OCI-M2 (cell line): ENCODE measurements around the gene C9orf85.
"Not testable (repeated sequence)": the region's sequence is repeated elsewhere in the genome, so short reads cannot be mapped to it uniquely, and the experiment has no call there.

Experiments used
- DNase-seq: peaks from one replicate; lab custom pipeline; 2025; ENCODE audit not compliant: unreplicated experiment; lab: John Stamatoyannopoulos, UW

C9orf85 gene

DNA sequence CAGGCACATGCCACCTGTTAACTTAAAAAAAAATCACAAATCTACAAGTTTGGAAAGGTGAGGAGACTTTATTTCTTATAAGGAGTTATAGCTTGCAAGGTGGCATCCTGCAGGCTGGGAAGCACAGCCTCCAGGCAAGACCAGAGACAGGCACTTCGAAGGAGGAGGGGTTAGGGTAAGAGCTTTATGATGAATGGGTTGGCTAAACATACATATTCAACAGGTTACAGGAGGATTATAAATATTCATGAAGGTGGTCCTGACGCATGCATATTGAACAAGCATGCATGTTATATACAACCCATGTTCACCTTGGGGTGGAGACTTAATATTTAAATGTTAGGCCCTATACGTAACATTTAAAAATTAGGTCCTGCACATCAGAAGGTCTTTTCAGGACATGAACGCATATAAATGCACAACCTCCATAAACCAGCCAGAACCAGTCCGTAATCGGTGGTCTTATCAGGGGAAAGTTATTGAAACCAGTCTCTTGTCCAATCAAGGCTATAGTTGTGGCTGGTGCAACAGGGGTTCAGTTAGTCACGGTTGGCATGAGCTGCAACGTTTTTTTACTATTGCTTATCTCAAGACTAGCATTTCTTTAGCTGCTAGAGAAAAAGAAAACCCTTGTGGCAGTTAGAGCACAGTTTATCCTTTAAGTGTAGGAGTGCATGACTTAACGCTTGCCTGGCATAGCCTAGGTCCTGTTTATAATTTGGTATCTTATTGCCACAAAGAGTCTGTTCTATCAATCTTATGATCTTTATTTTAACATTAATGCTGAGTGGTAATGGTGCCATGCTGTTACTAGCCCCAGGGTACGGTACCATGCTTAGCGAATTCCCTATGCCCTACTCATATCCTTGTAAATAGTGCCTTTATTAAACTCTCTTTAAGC, 76.3 kb downstream of the C9orf85 start:
- no peak for DNase-seq

DNA sequence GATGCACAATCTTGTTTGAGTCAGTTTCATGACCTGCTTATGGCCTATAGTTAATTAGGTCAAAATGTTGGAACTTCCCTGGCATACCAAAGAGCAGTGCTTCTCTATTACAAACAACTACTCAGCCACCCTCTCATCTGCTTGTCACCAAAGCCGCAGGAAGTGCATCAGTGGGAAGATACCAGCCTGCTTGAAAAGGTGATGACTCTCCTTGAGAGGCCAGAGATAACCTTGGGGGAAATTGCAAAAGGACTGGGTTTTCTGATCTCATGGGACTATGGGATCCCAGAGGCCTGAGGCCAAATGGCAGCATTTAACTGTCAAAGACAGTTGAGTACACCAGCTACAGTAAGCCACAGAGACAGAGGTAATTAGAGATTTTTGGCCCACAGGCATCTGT, 79.0 kb downstream of the C9orf85 start:
- no peak for DNase-seq

DNA sequence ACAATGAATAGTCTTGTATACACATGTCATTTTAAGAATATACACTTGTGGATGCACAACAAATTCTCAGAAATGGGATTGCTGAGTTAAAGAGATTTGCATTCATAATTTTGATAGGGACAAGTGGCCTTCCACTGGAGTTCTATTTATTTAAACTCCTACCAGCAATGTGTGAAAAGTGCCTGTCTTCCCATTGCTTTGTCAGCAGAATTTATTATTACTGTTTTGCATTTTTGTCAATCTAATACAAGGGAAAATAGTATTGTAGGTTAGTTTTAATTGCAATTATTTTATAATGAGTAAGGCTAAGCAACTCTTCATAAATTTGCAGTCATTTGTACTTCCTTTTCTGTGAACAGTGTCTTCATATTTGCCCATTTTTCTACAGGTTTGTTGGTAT, 94.0 kb downstream of the C9orf85 start:
- DNase-seq, result no peak

DNA sequence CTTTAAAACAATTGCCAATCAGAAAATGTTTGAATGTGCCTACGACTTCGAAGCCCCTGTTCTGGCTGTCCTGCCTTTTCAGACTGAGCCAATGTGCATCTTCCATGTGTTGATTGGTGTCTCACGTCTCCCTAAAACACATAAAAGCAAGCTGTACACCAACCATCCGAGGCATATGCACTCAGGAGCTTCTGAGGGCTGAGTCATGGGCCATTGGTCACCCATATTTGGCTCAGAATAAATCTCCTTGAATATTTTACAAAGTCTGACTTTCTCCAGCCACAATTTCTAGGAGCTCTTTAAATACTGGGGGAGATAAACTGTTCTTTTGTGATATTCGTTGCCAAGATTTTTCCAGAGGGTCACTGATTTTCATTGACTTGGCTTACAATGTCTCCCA, 95.1 kb downstream of the C9orf85 start:
- no peak for DNase-seq

DNA sequence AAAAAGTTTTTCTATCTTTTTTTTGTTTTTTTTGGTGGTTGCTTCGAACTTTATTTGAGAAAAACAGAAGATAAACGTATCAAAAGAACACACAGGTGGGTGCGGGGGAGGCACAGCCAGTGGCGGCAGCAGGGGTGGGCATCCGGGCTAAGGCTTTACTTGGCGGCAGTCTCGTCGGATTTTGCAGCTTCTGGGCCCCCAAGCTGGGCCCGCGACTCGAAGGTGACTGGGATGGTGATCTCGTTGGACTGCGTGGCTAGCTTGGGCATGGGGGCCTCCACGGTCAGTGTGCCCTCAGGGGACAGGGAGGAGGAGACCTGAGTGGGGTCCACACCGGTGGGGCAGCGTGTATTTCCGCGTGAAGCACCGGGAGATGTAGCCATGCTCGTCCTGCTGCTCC, 96.3 kb downstream of the C9orf85 start:
- not testable (repeated sequence) for DNase-seq

DNA sequence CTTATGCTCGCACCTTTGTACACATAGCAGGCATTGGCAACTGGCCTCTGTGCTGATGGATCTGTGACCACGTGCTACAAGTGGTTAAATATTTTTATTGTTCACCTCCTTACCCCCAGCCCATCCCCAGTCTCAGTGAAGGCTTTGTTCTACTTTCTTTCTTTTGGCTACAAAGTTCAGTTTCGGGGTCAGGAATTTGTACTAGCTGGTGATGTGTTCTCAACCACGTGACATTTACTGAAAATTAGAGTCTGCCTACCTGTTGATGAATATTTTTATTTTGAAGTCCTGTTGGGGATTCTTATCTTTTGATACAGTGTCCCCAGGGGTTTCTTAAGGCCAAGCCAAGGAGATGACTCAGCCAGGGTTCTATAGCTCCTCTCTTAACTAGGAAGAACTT, 101.2 kb downstream of the C9orf85 start:
- DNase-seq, result no peak

DNA sequence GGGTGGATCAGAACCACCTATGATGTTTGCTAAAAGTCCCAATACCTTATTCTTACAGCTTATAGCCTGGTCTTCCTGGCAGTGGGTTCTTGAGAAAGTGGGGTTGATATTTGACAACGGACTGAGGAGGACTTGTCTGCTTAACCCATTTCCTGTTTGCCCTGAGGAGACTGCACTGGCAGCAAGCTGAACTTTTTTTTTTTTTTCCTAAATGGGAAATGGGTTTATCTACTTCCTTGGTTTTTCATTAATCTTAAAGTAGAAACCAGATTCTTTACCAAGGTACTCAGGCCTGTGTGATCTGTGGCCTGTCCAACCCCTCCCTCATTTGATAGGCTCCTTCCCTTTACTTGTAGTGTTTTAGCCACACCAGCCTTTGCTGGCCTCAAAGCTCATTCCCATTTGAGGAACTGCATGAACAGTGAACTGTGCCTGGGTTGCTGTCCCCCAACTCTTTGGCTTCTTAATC, 101.9 kb downstream of the C9orf85 start:
- DNase-seq, result no peak

DNA sequence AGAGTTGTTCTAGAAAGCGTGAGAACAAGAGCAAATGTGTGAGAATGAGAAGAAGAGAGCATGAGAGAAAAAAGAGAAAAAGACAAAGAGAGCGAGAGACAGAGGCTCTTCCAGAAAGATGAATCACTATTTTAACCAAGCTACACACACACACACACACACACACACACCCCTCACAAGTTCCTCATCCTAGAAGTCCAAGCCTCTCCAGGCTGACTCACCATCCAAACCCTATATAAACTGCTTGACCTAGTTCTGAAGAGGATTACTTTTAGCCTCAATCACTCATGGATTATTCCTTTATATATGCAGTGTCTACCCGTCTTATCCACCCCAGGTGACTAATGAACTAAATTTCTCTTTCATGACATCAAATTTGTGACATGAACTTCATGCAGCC, 111.4 kb downstream of the C9orf85 start:
- DNase-seq, result no peak
